Measurements from ENCODE around the gene PPP1R15B. TPM values are rescaled to one million over a fixed set of nuclear protein-coding genes. Genes with fewer than 3 reads are reported as not detected.

PPP1R15B gene
- total RNA-seq, 3 donors from 2014 or later = 71.7 to 80.1 (median 72.9) TPM

- Mint-ChIP-seq H3K27me3 (ENCODE audit: low read depth) (peaks cover 3% of the 10 kb centered on the region), H3K36me3 (ENCODE audit: insufficient read depth) (no peaks in the 10 kb centered on the region), H3K9me3 (no peaks in the 10 kb centered on the region), H3K4me1 (ENCODE audit: low read depth) (peaks cover 22% of the 10 kb centered on the region), H3K4me3 (no peak overlapping the region)
- no peak for DNase-seq
- no peak for ATAC-seq
These were observed 44.9 kb downstream of the PPP1R15B start for GRCh38 chr1:204366759-204367158.

- H3K4me3 Mint-ChIP-seq = peak overlapping the region; percentile 61
- H3K36me3 Mint-ChIP-seq (ENCODE audit: insufficient read depth) = no peaks in the 10 kb centered on the region
- no peaks in the 10 kb centered on the region for H3K9me3 Mint-ChIP-seq
- DNase-seq (peak; percentile 72), ATAC-seq (peak; percentile 81 to 82)
- peaks cover 5% of the 10 kb centered on the region for H3K27me3 Mint-ChIP-seq (ENCODE audit: low read depth)
- H3K4me1 Mint-ChIP-seq (ENCODE audit: low read depth) = peaks cover 22% of the 10 kb centered on the region
These were observed 48.1 kb downstream of the PPP1R15B start for GRCh38 chr1:204363335-204364114.

GRCh38 chr1:204362984-204363334 lies 48.7 kb downstream of the PPP1R15B start:
- H3K4me1 Mint-ChIP-seq (ENCODE audit: low read depth) = peaks cover 22% of the 10 kb centered on the region
- peaks cover 5% of the 10 kb centered on the region for H3K27me3 Mint-ChIP-seq (ENCODE audit: low read depth)
- H3K9me3 Mint-ChIP-seq = no peaks in the 10 kb centered on the region
- no peak for DNase-seq
- no peak for ATAC-seq
- H3K4me3 Mint-ChIP-seq = peak overlapping the region; percentile 61
- H3K36me3 Mint-ChIP-seq (ENCODE audit: insufficient read depth) = no peaks in the 10 kb centered on the region

- Mint-ChIP-seq H3K27me3 (ENCODE audit: low read depth) (peaks cover 6% of the 10 kb centered on the region), H3K4me1 (ENCODE audit: low read depth) (peaks cover 22% of the 10 kb centered on the region), H3K4me3 (no peak overlapping the region), H3K36me3 (ENCODE audit: insufficient read depth) (no peaks in the 10 kb centered on the region), H3K9me3 (no peaks in the 10 kb centered on the region)
- no peak for ATAC-seq
- DNase-seq = no peak
These were observed 49.8 kb downstream of the PPP1R15B start for GRCh38 chr1:204361781-204362180.

- ATAC-seq (no peak), DNase-seq (no peak)
- H3K36me3 Mint-ChIP-seq (ENCODE audit: insufficient read depth) = no peaks in the 10 kb centered on the region
- H3K4me3 Mint-ChIP-seq = no peak overlapping the region
- no peaks in the 10 kb centered on the region for H3K9me3 Mint-ChIP-seq
- peaks cover 22% of the 10 kb centered on the region for H3K4me1 Mint-ChIP-seq (ENCODE audit: low read depth)
- H3K27me3 Mint-ChIP-seq (ENCODE audit: low read depth) = peaks cover 6% of the 10 kb centered on the region
These were observed 50.3 kb downstream of the PPP1R15B start for GRCh38 chr1:204361341-204361771.

- DNase-seq (no peak), ATAC-seq (no peak)
- no peak overlapping the region for H3K4me3 Mint-ChIP-seq
- peaks cover 7% of the 10 kb centered on the region for H3K27me3 Mint-ChIP-seq (ENCODE audit: low read depth)
- H3K9me3 Mint-ChIP-seq = no peaks in the 10 kb centered on the region
- H3K36me3 Mint-ChIP-seq (ENCODE audit: insufficient read depth) = no peaks in the 10 kb centered on the region
- peaks cover 22% of the 10 kb centered on the region for H3K4me1 Mint-ChIP-seq (ENCODE audit: low read depth)
These were observed 51.3 kb downstream of the PPP1R15B start for GRCh38 chr1:204360314-204360713.

GRCh38 chr1:204359474-204360255 lies 52.0 kb downstream of the PPP1R15B start, which contains the start of gene PLEKHA6:
TSS of gene PLEKHA6 (minus strand) at chr1:204359929. CDS start at chr1:204273727, 86,202 bp downstream.
- Mint-ChIP-seq H3K36me3 (ENCODE audit: insufficient read depth) (no peaks in the 10 kb centered on the region), H3K4me3 (no peak within 1 kb of the TSS), H3K4me1 (ENCODE audit: low read depth) (peaks cover 20% of the 10 kb centered on the region), H3K27me3 (ENCODE audit: low read depth) (peaks cover 7% of the 10 kb centered on the region), H3K9me3 (no peaks in the 10 kb centered on the region)
- DNase-seq (no peak), ATAC-seq (peak in 1 of 2 donors; percentile 30)

- ATAC-seq = no peak
- no peaks in the 10 kb centered on the region for H3K9me3 Mint-ChIP-seq
These were observed 52.5 kb downstream of the PPP1R15B start for GRCh38 chr1:204359131-204359473.

GRCh38 chr1:204358605-204359004 lies 53.0 kb downstream of the PPP1R15B start:
- H3K4me1 Mint-ChIP-seq (ENCODE audit: low read depth) = peaks cover 9% of the 10 kb centered on the region
- no peak overlapping the region for H3K4me3 Mint-ChIP-seq
- ATAC-seq = no peak
- no peaks in the 10 kb centered on the region for H3K36me3 Mint-ChIP-seq (ENCODE audit: insufficient read depth)
- H3K27me3 Mint-ChIP-seq (ENCODE audit: low read depth) = peaks cover 7% of the 10 kb centered on the region
- no peaks in the 10 kb centered on the region for H3K9me3 Mint-ChIP-seq
- no peak for DNase-seq

More at GRCh38 chr1:204359131-204359473, 52.5 kb downstream of the PPP1R15B start:
- Mint-ChIP-seq H3K4me3 (no peak overlapping the region), H3K36me3 (ENCODE audit: insufficient read depth) (no peaks in the 10 kb centered on the region), H3K4me1 (ENCODE audit: low read depth) (peaks cover 14% of the 10 kb centered on the region), H3K27me3 (ENCODE audit: low read depth) (peaks cover 7% of the 10 kb centered on the region)
- DNase-seq = no peak

- H3K4me3 Mint-ChIP-seq = no peak overlapping the region
- peaks cover 4% of the 10 kb centered on the region for H3K4me1 Mint-ChIP-seq (ENCODE audit: low read depth)
- no peaks in the 10 kb centered on the region for H3K36me3 Mint-ChIP-seq (ENCODE audit: insufficient read depth)
- DNase-seq (no peak), ATAC-seq (no peak)
- H3K27me3 Mint-ChIP-seq (ENCODE audit: low read depth) = peaks cover 7% of the 10 kb centered on the region
- H3K9me3 Mint-ChIP-seq = no peaks in the 10 kb centered on the region
These were observed 53.8 kb downstream of the PPP1R15B start for GRCh38 chr1:204357551-204358490.

GRCh38 chr1:204356997-204357396 lies 54.6 kb downstream of the PPP1R15B start:
- no peaks in the 10 kb centered on the region for H3K4me1 Mint-ChIP-seq (ENCODE audit: low read depth)
- H3K4me3 Mint-ChIP-seq = no peak overlapping the region
- peaks cover 7% of the 10 kb centered on the region for H3K27me3 Mint-ChIP-seq (ENCODE audit: low read depth)
- no peaks in the 10 kb centered on the region for H3K9me3 Mint-ChIP-seq
- H3K36me3 Mint-ChIP-seq (ENCODE audit: insufficient read depth) = no peaks in the 10 kb centered on the region
- no peak for ATAC-seq
- no peak for DNase-seq

- H3K9me3 Mint-ChIP-seq = no peaks in the 10 kb centered on the region
- H3K27me3 Mint-ChIP-seq (ENCODE audit: low read depth) = peaks cover 7% of the 10 kb centered on the region
- H3K4me3 Mint-ChIP-seq = no peak overlapping the region
- ATAC-seq (no peak), DNase-seq (no peak)
- H3K36me3 Mint-ChIP-seq (ENCODE audit: insufficient read depth) = no peaks in the 10 kb centered on the region
- H3K4me1 Mint-ChIP-seq (ENCODE audit: low read depth) = peaks cover 3% of the 10 kb centered on the region
These were observed 55.7 kb downstream of the PPP1R15B start for GRCh38 chr1:204355913-204356312.

GRCh38 chr1:204354579-204354978 lies 57.0 kb downstream of the PPP1R15B start:
- ATAC-seq = no peak
- no peak overlapping the region for H3K4me3 Mint-ChIP-seq
- H3K4me1 Mint-ChIP-seq (ENCODE audit: low read depth) = peaks cover 7% of the 10 kb centered on the region
- H3K27me3 Mint-ChIP-seq (ENCODE audit: low read depth) = peaks cover 10% of the 10 kb centered on the region
- H3K9me3 Mint-ChIP-seq = no peaks in the 10 kb centered on the region
- no peaks in the 10 kb centered on the region for H3K36me3 Mint-ChIP-seq (ENCODE audit: insufficient read depth)
- no peak for DNase-seq

All from activated T-cell treated with anti-CD3 and anti-CD28 coated beads, Interleukin-2, amount 50 U/mL, for 4 hours (primary cell).